ENCODE results near the gene SRGAP2B.
"Not testable (repeated sequence)": the region's sequence is repeated elsewhere in the genome, so short reads cannot be mapped to it uniquely, and the experiment has no call there.

Gene SRGAP2B

DNA sequence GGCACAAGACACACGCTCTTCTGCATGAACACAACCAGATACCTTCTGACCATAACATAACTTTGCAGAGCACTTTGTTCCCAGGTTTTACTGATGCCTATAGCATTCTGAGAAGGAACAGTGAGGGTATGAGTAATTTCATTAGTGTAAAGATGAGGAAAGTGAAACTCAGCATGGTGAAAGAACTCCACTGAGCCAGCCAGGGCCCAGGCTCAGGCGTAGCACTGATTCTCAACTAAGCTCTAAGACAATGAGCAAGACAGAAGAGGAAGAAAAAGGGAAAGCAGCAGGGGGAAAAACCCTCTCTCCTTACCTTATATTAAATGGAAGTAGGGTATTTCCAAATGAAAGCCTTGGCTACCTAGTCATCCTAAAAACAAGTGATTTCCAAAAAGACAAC, 155.1 kb downstream of the SRGAP2B start:
- DNase-seq = not testable (repeated sequence)

GRCh38 chr1:144938627-144939026, 156.5 kb downstream of the SRGAP2B start:
- DNase-seq = not testable (repeated sequence)

- not testable (repeated sequence) for DNase-seq
Measured at GRCh38 chr1:144936186-144936732, 158.9 kb downstream of the SRGAP2B start.

GRCh38 chr1:144935310-144935709, 159.8 kb downstream of the SRGAP2B start:
- DNase-seq = not testable (repeated sequence)

DNA sequence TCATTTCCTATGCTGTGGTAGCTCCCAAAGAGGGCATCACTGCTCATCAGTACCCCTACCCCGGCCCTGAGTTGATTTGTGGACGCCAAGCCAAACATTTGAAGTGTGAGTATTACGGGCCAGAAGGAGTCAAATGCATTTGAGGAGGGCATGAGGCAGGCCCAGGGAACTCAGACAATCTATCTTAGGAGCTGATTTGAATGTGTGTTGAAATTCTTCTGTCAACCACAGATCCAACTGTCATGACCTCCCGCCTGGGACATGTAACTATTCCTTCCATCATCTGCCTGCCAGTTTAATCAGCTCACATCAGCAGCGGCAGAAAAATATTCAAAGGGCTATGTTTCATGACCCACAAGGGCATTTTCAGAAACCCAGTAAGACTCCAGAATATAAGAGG, 162.1 kb downstream of the SRGAP2B start:
- DNase-seq = not testable (repeated sequence)

GRCh38 chr1:144932153-144932552, 163.0 kb downstream of the SRGAP2B start:
- DNase-seq = not testable (repeated sequence)

GRCh38 chr1:144931553-144931952, 163.6 kb downstream of the SRGAP2B start:
- DNase-seq = not testable (repeated sequence)

- not testable (repeated sequence) for DNase-seq
Measured at GRCh38 chr1:144930085-144930777, 164.9 kb downstream of the SRGAP2B start.

DNA sequence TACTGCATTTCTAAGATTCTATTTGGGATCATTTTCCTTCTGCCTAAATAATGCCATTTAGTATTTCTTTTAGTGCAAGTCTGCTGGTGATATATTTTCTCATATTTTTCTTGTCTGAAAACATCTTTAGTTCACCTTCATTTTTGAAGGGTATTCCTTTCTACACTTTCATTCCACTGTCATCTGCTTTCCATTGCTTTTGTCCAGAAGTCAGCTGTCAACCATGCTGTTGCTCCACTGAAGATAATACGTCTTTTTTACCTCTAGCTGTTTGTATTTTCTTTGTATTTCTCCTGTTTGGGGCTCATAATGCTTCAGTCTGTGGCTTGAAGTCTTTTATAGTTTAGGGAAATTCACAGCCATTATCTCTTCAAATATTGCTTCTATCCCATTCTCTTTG, 167.8 kb downstream of the SRGAP2B start:
- DNase-seq = not testable (repeated sequence)

GRCh38 chr1:144923640-144924039, 171.5 kb downstream of the SRGAP2B start:
- not testable (repeated sequence) for DNase-seq

DNA sequence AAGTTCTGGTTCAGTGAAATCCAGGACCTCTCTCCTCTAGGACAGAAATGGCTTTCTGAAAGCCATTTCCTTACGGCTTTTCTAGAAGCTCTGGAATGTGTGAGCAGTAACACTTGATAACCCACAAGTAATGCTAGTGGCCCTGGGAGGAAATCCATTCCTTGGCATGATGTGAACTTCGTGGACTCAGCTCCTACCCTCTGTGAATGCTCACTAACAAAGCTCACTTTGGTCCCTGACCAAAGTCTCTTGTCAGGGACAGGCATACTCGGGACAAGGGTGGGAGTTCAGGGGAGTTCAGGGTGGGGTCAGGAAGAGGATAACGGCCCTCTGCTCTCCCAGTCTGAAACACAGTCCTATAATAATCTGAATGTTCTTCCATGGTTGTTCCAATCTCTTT, 172.3 kb downstream of the SRGAP2B start:
- not testable (repeated sequence) for DNase-seq

DNA sequence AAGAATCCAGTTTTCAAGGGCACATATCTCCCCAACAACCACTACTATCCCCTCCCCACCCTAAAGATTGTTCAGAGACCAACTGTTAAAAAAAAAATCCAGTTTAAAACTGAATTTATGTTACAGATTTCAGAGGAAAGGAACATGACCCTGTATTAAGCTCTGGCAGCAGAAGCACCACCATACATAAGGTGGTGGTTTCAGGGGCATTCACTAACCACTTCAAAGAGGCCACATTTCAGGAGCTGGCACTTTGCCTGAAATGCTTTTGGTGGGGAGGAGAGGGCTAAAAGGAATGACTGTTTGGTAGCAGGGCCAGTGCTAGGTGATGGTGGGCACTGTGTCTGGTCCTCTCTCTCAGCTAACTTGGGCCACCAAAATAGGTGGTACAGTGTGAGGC, 176.0 kb downstream of the SRGAP2B start:
- not testable (repeated sequence) for DNase-seq

GRCh38 chr1:144918027-144918603, 177.0 kb downstream of the SRGAP2B start:
- DNase-seq = not testable (repeated sequence)

DNA sequence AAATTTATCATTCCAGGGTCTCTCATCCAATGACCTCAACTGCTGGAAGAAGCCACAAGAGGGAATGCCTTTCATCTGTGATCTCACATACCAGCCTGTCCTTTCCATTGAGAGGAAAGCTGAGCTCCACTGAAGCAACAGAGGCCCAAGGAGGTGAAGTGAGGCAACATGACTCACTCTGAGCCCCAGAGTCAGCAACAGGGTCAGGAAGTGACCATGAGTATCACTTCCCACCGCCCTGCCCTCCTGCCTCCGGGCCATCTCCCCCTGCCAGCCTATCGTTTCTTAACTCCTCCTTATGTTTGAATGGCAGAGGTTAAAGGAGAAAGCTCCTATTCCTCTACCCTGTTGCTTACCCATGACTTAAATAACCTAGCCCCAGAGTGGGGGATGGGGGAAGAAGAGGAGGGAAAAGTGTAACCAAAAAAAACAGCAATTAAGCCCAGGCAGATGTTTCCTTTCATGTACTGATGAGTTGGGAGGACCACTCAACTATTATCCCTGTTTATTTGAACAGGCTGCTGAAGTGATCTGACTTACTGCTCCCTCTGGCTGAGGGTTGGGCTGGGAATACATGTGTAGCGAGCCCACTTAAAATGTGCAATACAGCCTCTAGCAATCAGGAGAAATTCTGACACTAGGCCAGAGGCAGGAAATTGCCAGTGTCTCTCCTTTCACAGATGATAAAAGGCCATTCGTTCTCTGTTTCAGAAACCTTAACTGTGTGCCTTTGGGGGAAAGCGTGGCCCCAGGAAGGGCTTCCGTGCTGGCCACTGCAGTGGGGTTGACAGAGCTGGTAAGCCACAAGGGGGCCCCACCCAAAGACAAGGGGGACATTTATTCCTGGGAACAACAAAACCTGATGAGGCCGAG, 177.7 kb downstream of the SRGAP2B start:
- DNase-seq = not testable (repeated sequence)

GRCh38 chr1:144913977-144914734, 181.0 kb downstream of the SRGAP2B start:
- not testable (repeated sequence) for DNase-seq

GRCh38 chr1:144913458-144913857, 181.7 kb downstream of the SRGAP2B start:
- not testable (repeated sequence) for DNase-seq

GRCh38 chr1:144910729-144911128, 184.4 kb downstream of the SRGAP2B start:
- DNase-seq = not testable (repeated sequence)

DNA sequence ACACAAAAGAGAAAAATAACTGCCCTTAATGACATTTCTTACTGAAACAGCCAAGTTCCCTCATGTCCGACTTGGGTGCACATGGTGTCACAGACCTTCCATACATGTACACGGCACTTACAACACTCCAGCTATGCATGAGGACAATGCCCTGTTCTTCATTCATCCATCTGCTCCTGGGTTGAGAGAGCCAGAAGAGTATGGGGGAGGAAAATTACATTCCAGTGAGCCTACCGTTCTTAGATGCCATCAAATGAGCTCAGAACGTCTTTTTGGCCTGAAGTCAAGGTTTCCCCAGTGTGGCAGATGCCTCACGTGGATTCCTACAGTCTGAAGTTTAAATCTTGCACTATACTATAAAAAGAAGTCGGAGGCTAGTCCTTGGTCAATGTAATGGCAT, 194.3 kb downstream of the SRGAP2B start:
- not testable (repeated sequence) for DNase-seq

DNA sequence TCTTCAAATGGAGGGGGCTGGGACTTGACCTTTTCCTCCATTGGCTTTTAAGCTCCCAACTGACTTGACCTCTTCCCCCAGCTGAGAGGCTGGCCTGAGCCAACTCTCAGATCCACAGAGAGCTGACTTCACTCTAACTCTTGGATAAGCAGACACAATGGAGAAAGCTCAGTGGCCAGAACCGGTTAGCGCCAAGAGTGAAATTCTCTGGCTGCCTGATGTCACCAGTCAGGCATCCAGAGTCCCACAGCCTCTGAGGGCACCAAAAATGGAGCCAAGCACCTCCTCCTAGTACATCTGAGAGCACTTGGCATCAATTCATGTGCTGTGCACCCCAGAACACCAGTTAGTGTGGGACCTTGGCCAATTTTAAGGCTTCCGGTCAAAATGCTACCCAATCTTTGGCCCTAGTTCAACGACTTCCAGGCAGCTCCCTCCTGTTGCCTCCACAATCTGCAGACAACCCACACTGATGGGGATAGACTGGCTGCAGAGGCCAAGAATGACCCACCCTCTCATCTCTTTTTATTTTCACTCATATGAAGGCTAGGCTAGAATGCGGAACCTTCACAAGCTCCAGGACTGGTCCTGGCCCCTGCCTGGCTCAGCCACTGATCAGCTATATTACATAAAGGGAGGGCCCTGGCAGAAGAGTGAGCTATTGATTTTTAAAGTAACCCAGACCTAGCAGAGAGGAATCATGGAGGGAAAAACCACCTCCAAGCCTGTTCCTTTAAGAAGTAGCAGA, 200.5 kb downstream of the SRGAP2B start:
- not testable (repeated sequence) for DNase-seq

DNA sequence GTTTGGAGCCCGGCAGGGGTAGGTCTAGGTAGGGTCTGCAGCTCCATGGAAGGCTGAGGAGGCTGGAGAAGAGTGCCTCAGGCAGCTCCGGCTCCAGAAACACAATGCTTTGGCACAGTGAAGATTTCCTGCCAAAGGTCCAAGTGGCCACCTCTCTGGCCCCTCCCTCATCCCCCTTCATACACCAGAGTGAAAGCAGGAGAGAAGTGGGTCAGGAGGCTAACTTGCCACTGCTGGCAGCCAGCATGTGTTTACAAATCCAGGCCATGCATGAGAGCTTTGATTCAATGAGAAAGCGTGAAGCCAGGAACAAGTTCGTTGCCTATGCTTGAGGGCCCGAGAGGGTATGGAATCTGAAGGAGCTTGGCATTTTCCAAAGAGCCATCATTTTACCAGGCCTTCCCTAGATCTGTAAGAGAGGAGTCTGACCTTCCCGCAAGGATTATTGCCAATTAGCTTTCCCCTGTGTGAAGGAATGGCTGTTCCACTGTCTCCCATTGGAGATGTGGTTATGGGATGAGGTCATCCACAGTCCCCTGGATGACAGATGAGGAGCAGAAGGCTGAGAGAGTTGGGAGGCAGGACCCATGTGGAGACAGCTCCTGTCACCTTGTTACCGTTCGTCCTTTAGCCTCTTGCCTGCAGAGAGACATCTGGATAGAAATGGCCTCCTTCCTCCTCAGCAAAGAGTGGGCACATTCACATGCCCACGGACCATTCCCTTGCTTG, 201.3 kb downstream of the SRGAP2B start:
- not testable (repeated sequence) for DNase-seq

DNA sequence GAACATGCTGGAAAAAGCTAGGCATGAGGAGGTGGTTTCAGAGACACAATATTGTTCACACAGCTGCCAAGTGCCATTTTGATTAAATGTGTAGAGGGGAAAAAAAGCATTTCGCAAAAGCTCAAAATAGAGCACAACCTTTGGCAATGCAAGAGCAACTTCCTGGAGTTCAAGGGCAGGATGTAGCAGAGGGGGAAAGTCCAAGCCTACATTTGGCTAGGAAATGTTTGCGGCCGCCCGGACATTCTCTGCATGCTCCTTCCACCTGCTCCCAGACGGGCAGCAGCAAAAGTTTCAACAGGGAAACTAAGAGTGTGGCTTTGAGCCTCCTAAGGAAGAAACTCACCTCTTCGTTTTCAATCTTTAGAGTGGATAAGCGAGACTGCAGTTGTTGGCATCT, 202.1 kb downstream of the SRGAP2B start:
- not testable (repeated sequence) for DNase-seq
